Inflammatory macrophage (primary cell): ENCODE data around the gene KRT81.
A peak's percentile ranks its signal among the peaks of the same experiment; 100 is the strongest.
"Not testable (repeated sequence)": the region's sequence is repeated elsewhere in the genome, so short reads cannot be mapped to it uniquely, and the experiment has no call there.

Source experiments
- DNase-seq, 2 donors: peaks; one replicate each; pipeline ENCODE4 v3.0.0-alpha.2; 2020 to 2022

Gene KRT81

GRCh38 chr12:52317468-52318052, 26.2 kb upstream of the KRT81 start:
- DNase-seq = no peak

GRCh38 chr12:52316701-52317100, 25.4 kb upstream of the KRT81 start:
- DNase-seq = no peak

GRCh38 chr12:52316290-52316689, 25.0 kb upstream of the KRT81 start:
- DNase-seq = no peak

DNA sequence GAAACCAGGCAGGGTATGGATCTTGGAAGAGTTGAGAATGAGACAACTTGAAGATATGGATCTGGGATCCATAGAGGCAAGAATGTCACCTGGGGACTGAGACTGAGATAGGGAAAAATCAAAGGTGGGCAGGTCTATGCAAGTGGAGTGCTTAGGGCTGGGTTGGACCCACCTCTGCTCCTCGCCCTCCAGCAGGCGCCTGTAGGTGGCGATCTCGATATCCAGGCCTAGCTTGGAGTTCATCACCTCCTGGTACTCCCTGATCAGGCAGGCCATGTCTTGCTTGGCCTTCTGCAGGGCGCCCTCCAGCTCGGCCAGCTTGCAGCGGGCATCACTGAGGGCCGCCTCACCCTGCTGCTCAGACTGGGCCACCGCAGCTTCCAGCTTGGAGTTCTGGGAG, 24.4 kb upstream of the KRT81 start:
- DNase-seq = peak in 1 of 2 donors; percentile 30

DNA sequence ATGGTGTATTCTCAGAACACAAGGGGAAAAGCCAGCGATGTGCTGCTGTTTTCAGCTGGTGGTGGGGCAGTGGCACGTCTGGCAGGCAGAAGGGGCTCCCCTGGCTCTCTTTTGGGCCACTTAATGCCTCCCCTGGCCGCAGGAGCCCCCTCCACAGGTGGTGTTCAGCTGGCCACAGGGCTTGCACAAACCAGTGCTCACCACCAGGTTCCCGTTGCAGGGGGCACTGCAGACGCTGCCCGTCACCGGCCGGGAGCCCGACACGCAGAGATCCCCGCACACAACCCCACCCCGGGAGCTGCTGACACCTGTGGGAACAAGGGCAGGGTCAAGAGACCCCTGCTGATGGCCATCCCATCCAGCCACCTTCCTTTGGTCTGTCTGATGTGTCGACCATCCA, 23.2 kb upstream of the KRT81 start:
- DNase-seq = no peak

- DNase-seq = no peak
These were observed 22.6 kb upstream of the KRT81 start for GRCh38 chr12:52313926-52314325.

GRCh38 chr12:52313461-52313860, 22.1 kb upstream of the KRT81 start:
- DNase-seq = no peak

GRCh38 chr12:52312086-52312485, 20.8 kb upstream of the KRT81 start:
- DNase-seq = no peak

DNA sequence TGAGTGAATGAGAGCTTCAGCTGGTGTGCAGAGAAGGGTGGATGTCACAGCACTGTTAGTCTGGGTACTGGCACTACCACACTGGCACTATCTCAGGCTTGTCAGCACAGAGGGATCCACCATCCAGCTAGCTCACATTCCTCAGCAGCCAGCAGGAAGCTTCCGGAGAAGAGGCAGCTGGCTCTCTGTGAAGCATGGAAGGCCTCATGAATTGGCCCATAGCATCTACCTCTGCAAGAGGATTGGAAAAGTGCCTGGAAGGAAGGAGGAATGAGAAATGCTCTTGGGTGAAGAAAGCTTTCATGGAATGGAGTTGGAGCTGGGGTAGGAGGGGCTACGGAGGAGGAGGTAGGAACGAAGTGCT, 19.9 kb upstream of the KRT81 start:
- DNase-seq = no peak

DNA sequence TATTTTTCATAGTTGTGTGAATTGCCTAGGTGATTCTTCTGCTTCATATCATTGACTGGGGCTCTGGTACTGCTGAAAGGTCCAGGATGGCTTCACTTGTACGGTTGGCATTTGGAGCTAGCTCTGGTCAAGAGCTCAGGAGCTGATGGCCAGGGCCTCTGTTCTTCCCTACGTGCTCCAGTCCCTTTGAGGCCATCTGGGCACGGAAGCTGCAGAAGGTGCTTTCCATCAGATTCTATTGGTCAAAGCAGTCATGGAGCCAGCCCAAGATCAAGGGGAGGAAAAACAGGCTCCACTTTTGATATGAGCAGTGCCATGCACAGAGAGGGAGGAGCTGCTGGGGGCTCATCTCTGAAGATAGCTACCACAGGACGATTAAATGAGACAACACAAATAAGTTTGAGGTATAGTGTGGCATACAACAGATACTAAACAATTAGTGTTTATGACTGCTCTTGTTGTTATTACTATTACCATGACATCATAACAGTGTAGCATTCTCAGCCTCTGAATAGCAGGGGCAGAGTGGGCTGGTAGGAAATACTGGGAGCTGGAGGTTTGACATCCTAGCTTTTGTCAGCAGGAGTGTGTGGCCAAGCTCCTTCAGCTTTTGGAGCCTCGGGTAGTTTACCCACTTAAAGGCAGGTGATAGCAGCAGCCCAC, 19.4 kb upstream of the KRT81 start:
- no peak for DNase-seq

DNA sequence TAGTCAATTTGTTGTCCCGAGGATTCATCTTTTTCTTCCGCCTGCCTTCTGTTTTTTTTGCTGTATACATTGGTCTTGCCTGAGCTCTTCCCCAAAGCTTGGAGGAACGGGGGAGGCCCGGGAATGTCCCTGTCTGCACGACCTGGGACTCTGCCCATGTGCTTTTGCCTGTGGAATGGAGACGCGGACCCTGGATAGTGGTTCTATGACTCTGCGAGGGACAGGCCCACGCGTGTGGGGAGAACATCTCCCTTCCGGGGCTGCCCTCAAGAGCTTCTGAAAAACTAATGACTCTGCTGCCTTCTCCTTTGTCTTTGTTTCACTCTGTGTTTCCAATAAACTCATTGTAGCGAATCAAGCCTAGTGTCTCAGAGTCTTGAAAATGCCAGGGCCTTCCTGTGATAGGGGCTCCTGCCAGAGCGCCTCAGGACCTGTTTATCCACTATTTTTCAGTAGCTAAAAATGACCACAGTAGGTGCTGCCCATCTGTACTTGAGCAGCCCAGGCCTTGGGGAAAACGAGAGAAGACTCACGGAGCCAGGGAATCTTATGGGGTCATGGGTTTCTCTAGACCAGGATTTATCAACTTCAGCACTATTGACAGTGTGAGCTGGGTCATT, 17.6 kb upstream of the KRT81 start:
- DNase-seq = no peak

- peak; percentile 23 to 51 for DNase-seq
These were observed 16.8 kb upstream of the KRT81 start for GRCh38 chr12:52307836-52308805.

DNA sequence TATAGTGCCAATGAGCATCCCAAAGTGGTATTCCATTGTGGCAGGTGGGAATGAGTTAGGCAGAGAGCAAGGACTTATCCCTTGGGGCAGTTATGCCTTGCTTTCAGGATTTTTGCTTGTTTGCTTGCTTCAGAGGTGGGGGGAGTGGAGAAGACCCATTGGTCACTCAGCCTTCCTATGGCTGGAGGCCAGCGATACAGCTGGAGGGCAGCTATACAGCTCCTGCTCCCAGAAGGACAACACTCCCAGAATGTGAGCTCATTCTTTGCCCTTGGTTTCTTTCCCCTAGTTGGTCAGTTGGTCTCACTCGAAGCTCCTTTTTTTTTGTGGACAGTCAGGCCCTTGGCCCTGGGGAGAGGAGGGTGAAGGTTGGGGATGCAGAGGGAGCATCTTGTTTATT, 15.4 kb upstream of the KRT81 start:
- no peak for DNase-seq

- no peak for DNase-seq
These were observed 14.8 kb upstream of the KRT81 start for GRCh38 chr12:52305921-52306705.

DNA sequence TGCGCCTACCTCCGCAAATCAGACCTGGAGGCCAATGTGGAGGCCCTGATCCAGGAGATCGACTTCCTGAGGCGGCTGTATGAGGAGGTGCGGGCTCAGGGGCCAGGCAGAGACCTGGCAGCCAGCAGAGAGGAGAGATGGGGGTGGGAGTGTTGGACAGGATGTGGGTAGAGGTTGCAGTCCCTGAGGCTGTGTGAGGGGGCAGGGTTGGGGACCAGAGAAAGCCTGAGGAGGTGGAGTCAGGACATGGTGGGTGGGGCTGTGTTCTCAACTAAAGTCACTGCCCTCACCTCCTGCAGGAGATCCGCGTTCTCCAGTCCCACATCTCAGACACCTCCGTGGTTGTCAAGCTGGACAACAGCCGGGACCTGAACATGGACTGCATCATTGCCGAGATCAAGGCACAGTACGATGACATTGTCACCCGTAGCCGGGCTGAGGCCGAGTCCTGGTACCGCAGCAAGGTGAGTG, 13.6 kb upstream of the KRT81 start:
- DNase-seq = not testable (repeated sequence)

GRCh38 chr12:52302242-52302914, 11.0 kb upstream of the KRT81 start:
- not testable (repeated sequence) for DNase-seq

DNA sequence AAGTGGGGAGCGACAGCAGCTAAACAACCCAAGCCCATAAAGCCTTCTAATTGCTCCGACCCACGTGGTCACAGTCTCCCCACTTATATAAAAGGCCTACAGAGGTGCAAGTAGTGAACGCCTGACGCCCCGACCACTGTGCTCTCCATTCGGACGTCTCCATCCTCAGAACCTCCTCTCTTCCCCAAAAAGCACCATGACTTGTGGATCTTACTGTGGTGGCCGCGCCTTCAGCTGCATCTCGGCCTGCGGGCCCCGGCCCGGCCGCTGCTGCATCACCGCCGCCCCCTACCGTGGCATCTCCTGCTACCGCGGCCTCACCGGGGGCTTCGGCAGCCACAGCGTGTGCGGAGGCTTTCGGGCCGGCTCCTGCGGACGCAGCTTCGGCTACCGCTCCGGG, 10.4 kb upstream of the KRT81 start:
- DNase-seq = not testable (repeated sequence)

GRCh38 chr12:52300796-52301691, 9.7 kb upstream of the KRT81 start:
- DNase-seq = no peak

- DNase-seq = no peak
These were observed 7.4 kb upstream of the KRT81 start for GRCh38 chr12:52298677-52299190.

DNA sequence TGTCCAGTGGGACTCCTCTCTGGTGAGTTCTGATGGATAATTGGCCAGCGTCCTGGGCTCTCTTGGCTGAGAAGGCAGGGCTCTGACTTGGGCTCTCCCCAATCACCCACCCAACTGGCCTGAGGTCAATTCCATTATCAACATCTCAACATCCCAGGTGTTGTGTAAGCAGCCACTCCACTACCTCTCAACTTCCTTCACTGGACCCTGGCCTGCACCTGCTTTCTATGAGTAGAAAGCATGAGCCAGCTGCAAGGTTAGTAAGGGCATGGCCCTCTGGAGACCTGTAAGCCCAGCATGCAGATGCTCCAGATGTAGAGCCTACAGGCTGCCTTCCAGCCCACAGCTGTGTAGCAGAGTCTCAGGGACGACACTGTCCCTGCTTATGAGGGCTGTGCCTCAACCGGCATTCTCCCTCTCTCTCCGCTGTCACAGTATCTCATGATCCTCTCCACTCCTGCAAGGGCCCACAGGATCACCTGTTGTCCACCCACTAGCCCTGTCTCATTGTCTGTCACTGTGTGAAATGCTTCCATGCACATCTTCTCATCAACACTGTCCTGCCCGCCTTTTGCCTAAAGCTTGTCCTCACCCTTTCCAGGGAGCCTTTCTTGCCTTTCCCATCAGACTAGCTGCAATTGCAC, 5.4 kb upstream of the KRT81 start:
- DNase-seq = no peak
